Measurements from ENCODE around the gene KRTAP20-1.

The KRTAP20-1 gene, protein sequence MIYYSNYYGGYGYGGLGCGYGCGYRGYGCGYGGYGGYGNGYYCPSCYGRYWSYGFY

DNA sequence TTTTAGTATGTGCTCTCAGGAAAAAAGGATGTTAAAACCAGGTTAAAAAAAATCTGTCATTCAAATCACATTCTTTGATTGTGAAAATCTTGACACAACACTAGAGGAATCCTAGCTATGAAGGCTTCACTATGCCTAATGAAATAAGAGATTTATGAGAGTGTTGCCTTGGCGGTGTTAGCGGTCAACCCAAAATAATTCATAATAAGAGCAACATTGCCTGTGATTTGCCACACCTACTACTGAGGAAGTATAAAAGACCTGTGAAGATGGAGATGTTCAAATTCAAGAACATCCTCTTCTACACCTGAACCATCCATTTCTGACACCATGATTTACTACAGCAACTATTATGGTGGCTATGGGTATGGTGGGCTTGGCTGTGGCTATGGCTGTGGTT, at the start of gene KRTAP20-1:
Gene KRTAP20-1 (plus strand): TSS at position 301 of the 400 bp plus-strand sequence. CDS start 30 bp downstream, at position 331.
- no peak for DNase-seq (ENCODE audit: low read depth)
- no peak within 1 kb of the TSS for H3K4me3 ChIP-seq (ENCODE audit: control insufficient read depth, low read depth, low read length)
- TF ChIP-seq, protein P1, sequence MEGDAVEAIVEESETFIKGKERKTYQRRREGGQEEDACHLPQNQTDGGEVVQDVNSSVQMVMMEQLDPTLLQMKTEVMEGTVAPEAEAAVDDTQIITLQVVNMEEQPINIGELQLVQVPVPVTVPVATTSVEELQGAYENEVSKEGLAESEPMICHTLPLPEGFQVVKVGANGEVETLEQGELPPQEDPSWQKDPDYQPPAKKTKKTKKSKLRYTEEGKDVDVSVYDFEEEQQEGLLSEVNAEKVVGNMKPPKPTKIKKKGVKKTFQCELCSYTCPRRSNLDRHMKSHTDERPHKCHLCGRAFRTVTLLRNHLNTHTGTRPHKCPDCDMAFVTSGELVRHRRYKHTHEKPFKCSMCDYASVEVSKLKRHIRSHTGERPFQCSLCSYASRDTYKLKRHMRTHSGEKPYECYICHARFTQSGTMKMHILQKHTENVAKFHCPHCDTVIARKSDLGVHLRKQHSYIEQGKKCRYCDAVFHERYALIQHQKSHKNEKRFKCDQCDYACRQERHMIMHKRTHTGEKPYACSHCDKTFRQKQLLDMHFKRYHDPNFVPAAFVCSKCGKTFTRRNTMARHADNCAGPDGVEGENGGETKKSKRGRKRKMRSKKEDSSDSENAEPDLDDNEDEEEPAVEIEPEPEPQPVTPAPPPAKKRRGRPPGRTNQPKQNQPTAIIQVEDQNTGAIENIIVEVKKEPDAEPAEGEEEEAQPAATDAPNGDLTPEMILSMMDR (conservative IDR thresholded peaks at IDR 0.05; ENCODE audit: control insufficient read depth, insufficient read depth, low read depth, low read length), result no peak

DNA sequence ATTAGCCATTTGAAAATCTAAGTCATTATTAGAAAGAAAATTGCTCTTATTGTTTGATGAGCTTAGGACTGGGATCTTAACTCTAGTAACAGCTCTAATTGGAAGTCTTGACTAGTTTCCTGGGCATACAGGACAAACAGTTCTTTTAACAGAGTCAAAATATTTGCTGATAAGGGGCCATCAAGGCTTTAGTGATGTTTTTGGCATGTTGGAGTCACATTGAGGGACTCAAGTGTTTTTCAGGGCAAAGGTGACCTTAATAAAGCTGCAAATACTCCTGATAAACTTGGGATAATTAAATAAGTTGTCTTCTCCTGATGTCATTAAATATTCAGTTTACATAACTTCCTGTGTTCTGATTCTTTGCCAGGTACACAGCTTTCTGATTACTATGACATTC, 48.6 kb upstream of the KRTAP20-1 start:
- no peak for DNase-seq (ENCODE audit: low read depth)
- TF ChIP-seq, protein P1 (conservative IDR thresholded peaks at IDR 0.05; ENCODE audit: control insufficient read depth, insufficient read depth, low read depth, low read length), result no peak
- H3K4me3 ChIP-seq (ENCODE audit: control insufficient read depth, low read depth, low read length), result no peak overlapping the region

DNA sequence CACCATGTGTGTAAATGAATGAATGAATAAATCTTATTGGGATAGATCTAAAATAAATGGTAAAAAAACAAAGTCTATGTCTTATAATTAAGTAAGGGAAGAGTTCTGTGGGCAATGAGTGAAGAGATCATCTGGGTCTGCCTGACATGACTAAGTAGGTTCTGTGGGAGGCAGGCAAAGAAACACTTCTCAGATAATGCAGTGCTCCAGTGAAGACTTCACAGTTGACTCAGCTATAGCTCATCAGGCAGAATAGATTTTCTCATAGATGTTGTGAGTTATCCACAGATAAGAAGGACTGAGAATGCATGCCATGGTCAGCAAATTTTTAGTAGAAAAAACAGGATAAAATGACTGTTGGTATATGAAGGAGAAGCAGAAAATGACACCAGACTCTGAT, 38.5 kb upstream of the KRTAP20-1 start:
- no peak overlapping the region for H3K4me3 ChIP-seq (ENCODE audit: control insufficient read depth, low read depth, low read length)
- DNase-seq (ENCODE audit: low read depth), result no peak
- TF ChIP-seq, protein P1 (conservative IDR thresholded peaks at IDR 0.05; ENCODE audit: control insufficient read depth, insufficient read depth, low read depth, low read length), result no peak

DNA sequence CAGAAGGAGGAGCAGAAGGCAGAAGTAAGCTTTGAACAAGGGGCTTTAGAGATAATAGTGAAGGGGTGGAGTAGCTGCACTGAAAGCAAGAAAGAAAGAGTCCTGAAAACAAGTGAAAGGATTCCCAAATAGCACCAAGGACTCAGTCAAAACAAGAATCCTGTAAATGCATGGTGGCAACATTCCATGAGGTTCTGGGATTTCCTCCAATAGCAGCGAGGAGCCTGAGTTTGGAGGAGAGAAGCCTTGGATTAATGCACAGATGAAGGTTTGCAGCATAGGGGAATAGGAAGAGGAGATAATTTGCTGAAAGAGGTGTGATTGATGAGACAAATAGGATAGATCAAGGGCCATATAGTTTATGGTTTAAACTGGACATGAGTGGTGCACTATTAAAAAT, 36.9 kb upstream of the KRTAP20-1 start:
- DNase-seq (ENCODE audit: low read depth), result no peak
- H3K4me3 ChIP-seq (ENCODE audit: control insufficient read depth, low read depth, low read length), result no peak overlapping the region
- TF ChIP-seq, protein P1 (conservative IDR thresholded peaks at IDR 0.05; ENCODE audit: control insufficient read depth, insufficient read depth, low read depth, low read length), result no peak

DNA sequence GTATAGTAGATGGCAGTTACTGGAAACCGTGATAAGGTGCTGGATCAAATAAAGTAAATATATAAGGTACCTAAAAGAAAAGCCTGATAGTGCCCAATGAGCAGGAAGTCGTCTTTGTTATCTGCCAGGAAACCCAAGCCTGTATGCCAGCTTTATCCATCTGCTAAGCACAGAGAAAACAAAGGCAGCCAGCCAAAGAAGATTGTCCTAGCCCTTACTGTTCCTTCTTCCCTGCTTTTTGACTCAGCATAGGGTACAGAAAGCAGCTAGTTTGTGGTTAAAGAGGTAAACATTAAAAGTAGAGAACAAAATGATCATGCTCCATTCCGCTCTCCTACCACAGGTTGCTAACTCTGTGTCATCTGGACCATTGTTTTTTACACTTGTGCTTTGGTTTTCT, 36.1 kb upstream of the KRTAP20-1 start:
- H3K4me3 ChIP-seq (ENCODE audit: control insufficient read depth, low read depth, low read length), result no peak overlapping the region
- TF ChIP-seq, protein P1 (conservative IDR thresholded peaks at IDR 0.05; ENCODE audit: control insufficient read depth, insufficient read depth, low read depth, low read length), result no peak
- no peak for DNase-seq (ENCODE audit: low read depth)

DNA sequence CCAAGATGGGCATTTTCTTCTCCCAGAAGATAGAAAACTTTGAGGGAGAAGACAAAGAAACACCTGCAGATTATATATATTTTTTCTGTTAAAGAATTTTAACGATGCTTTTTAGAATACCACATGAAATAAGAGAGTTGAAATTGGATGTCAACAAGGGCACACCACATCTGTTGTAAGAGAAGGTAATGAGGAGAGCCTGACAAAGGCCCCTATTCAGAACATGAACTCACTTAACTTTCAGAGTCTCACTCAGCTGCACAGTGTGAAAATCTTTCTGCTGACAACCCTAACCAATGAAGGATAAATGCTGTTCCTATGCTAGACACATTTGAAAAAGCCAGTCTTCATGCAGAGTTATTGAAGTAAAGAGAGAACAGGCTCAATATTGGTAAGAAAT, 33.4 kb upstream of the KRTAP20-1 start:
- H3K4me3 ChIP-seq (ENCODE audit: control insufficient read depth, low read depth, low read length), result no peak overlapping the region
- DNase-seq (ENCODE audit: low read depth), result no peak
- TF ChIP-seq, protein P1 (conservative IDR thresholded peaks at IDR 0.05; ENCODE audit: control insufficient read depth, insufficient read depth, low read depth, low read length), result no peak

DNA sequence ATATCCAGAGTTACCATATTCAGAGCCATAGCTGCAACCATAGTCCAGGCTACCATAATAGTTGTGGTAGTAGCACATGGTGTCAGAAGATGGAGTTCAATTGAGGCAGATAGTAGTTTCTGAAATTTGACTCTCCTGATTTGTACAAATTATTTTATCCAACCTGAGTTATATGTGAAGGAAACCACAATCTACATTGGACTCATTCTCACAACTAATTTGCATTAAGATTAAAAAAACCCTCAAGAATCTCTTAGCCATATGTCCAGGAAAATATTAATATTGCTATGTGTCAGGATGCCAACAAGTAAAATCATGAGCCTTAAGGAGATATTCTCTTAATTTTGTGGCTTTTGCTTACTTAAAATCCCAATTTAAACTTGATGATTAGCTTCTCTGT, 25.9 kb upstream of the KRTAP20-1 start, which contains the start of gene KRTAP22-2:
Gene KRTAP22-2 (minus strand): TSS at position 101 of the 400 bp plus-strand sequence.
- TF ChIP-seq, protein P1 (conservative IDR thresholded peaks at IDR 0.05; ENCODE audit: control insufficient read depth, insufficient read depth, low read depth, low read length), result no peak
- DNase-seq (ENCODE audit: low read depth), result no peak

More for the DNA sequence above, 25.9 kb upstream of the KRTAP20-1 start, which contains the start of gene KRTAP22-2:
- H3K4me3 ChIP-seq (ENCODE audit: control insufficient read depth, low read depth, low read length), result no peak within 1 kb of the TSS
